Transverse colon (tissue), 4 donors: ENCODE measurements around the gene TFAM. TPM values are rescaled to one million over a fixed set of nuclear protein-coding genes. Genes with fewer than 3 reads are reported as not detected.

Source experiments
- DNase-seq: peaks from one replicate; pipeline ENCODE4 v3.0.0-alpha.2; 2019
- H3K27ac ChIP-seq, 4 donors: fragments of 200-600 bp; sonication (generic); 2 replicates each; pipeline ENCODE4 v1.5.1; 2016 to 2018; ENCODE audit warnings: inconsistent platforms in 4 of 4
- H3K27me3 ChIP-seq: fragments of 200-600 bp; sonication (generic); 2 replicates; pipeline ENCODE4 v1.5.1; 2017; ENCODE audit warnings: inconsistent platforms
- H3K36me3 ChIP-seq, 4 donors: fragments of 200-600 bp; sonication (generic); 2 replicates each; pipeline ENCODE4 v1.5.1; 2017 to 2019; ENCODE audit warnings: inconsistent platforms in 4 of 4
- H3K4me1 ChIP-seq, 4 donors: fragments of 200-600 bp; sonication (generic); 2 replicates each; pipeline ENCODE4 v1.5.1; 2017 to 2020; ENCODE audit warnings: inconsistent platforms in 4 of 4
- H3K4me3 ChIP-seq, 4 donors: fragments of 200-600 bp; sonication (generic); 1 replicate in 1 of 4; 2 replicates in 3 of 4; pipeline versions ENCODE4 v1.5.1 to v1.6.1; 2017 to 2019; ENCODE audit warnings: inconsistent platforms in 4 of 4
- H3K9me3 ChIP-seq, 2 donors: fragments of 200-600 bp; sonication (generic); 2 replicates each; pipeline ENCODE4 v1.5.1; 2017 to 2019; ENCODE audit warnings: inconsistent platforms in 2 of 2
- EP300 ChIP-seq: sonication (generic); formaldehyde crosslinking; IDR thresholded peaks from one replicate; pipeline ENCODE4 v1.6.1; 2017; ENCODE audit warnings: antibody characterized with exemption, low read depth
- POLR2A ChIP-seq: fragments of 450-650 bp; IDR thresholded peaks from one replicate; pipeline ENCODE4 v1.6.1; 2016; ENCODE audit warnings: antibody characterized with exemption, mild to moderate bottlenecking, moderate library complexity
- POLR2AphosphoS5 ChIP-seq, 3 donors: sonication (generic); formaldehyde crosslinking; IDR thresholded peaks; one replicate each; pipeline ENCODE4 v1.6.1; 2016; ENCODE audit warnings: antibody characterized with exemption in 3 of 3
- WGBS, 2 donors: methylation state at CpG; one replicate each; pipeline ENCODE4 v1.1.5; 2018; ENCODE audit warnings: low coverage in 1 of 2; 5-methylcytosine and 5-hydroxymethylcytosine counted together
- in situ Hi-C, 4 donors: fragments of 200-750 bp; cut with MboI; loops; one replicate each; pipeline versions ENCODE4 v1.15.0 to v1.15.1; 2017; ENCODE audit warnings: low sequenced_read_pairs in 3 of 4, low pct_ligation_motif_present in 1 of 4, low pct_unique_long_range_greater_than_20kb in 1 of 4
- intact Hi-C: fragments of 100-400 bp; cut with DNase I; formaldehyde crosslinking; loops from one replicate; pipeline ENCODE4 v1.15.1; 2023; ENCODE audit warnings: low total_unique reads
- total RNA-seq, 4 donors: library from RNA; depleted of rRNA; stranded (reverse); fragments of >200 nt; gene quantifications; one replicate each; pipeline ENCODE4 v1.1.0, GENCODE V29; 2016
- TF ChIP-seq, protein P1 (sequence below), 5 experiments: fragments of 200-600 bp in 3 of 5; fragments of 450-650 bp in 2 of 5; sonication (generic) in 3 of 5; IDR thresholded peaks; 1 replicate in 2 of 5; 2 replicates in 3 of 5; pipeline ENCODE4 v1.5.1; 2016 to 2017; ENCODE audit warnings: antibody characterized with exemption in 5 of 5, inconsistent platforms in 3 of 5, mild to moderate bottlenecking in 2 of 5, moderate library complexity in 1 of 5

The TFAM gene
- total RNA-seq, 4 donors from 2014 or later = 2.2 to 35.2 (median 15.9) TPM

DNA sequence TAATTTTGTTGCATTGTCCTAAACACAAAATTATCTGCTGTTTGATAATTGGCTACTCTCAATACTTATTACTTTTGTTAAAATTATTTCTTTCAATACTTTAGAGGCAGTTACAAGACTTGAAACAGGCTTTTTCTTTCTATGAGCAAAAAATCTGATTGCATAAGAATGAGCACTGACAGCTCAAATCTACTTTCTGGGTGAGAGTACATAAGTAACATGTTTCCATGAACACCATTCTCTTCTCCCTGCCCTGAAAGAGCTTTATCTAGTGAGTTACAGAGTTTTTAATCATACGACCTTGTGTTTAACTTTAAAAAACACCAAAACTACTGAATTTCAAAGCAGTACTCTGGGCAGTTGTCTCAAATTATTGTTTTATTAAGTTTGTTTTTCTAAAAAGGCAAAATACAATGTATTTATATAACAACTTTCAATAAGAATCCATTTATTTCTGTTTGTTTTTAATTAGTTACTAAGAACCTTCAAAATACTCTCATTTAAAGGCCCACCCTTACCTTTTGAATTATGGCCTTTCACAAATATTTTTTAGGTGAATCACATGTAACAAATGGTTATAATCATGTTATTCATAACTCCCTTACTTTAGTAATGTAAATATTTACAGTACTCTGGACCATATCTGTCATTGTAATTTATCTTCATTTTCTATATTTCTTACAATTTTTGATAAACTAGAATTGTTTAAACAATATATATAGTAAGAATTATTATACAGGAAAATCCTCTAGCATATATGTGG is 23.0 kb upstream of the TFAM start:
- Histone ChIP-seq H3K36me3 (peaks cover 0 to 14% (median 0%) of the 10 kb centered on the region in 4 donors), H3K4me1 (peaks cover 0 to 17% (median 10%) of the 10 kb centered on the region in 4 donors), H3K27ac (no peak overlapping the region), H3K9me3 (no peaks in the 10 kb centered on the region), H3K4me3 (no peak overlapping the region), H3K27me3 (no peaks in the 10 kb centered on the region)
- TF ChIP-seq, protein P1, sequence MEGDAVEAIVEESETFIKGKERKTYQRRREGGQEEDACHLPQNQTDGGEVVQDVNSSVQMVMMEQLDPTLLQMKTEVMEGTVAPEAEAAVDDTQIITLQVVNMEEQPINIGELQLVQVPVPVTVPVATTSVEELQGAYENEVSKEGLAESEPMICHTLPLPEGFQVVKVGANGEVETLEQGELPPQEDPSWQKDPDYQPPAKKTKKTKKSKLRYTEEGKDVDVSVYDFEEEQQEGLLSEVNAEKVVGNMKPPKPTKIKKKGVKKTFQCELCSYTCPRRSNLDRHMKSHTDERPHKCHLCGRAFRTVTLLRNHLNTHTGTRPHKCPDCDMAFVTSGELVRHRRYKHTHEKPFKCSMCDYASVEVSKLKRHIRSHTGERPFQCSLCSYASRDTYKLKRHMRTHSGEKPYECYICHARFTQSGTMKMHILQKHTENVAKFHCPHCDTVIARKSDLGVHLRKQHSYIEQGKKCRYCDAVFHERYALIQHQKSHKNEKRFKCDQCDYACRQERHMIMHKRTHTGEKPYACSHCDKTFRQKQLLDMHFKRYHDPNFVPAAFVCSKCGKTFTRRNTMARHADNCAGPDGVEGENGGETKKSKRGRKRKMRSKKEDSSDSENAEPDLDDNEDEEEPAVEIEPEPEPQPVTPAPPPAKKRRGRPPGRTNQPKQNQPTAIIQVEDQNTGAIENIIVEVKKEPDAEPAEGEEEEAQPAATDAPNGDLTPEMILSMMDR (IDR thresholded peaks at IDR 0.05) = no peak
- no peak for TF ChIP-seq EP300
- no peak for TF ChIP-seq POLR2AphosphoS5 (IDR thresholded peaks at IDR 0.05)
- TF ChIP-seq POLR2A = no peak
- intact Hi-C loops (no loop called here), in situ Hi-C loops (no loop called here)
- DNase-seq = no peak
- 96 to 100% methylated on average over 1 of the region's 1 CpG for WGBS, 2 donors

DNA sequence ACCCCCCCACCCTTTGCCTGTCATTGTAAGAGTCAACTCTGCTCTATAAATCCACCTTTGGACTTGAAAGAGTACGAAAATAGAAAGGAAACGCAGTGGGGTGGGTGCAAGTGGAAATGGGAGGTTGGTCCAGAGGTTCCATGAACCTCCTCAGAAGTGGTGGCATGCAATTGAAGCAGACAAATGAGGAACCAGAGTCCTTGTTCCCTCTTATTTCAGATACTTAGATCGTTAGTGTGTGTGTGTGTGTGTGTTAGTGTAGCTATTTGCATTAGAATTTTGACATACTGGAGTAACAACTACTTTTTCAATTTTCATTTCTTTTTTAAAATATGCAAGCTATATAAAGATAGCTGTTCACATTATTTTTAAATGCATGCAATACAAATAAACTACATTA is 18.1 kb upstream of the TFAM start:
- TF ChIP-seq, protein P1 (IDR thresholded peaks at IDR 0.05) = no peak
- TF ChIP-seq POLR2A = no peak
- no peak for TF ChIP-seq EP300
- TF ChIP-seq POLR2AphosphoS5 (IDR thresholded peaks at IDR 0.05) = no peak
- WGBS, 2 donors = 60 to 90% methylated on average over 1 to 3 of the region's 3 CpGs
- Histone ChIP-seq H3K27me3 (no peaks in the 10 kb centered on the region), H3K36me3 (peaks cover 0 to 25% (median 0%) of the 10 kb centered on the region in 4 donors), H3K4me3 (no peak overlapping the region), H3K27ac (no peak overlapping the region), H3K4me1 (no peaks in the 10 kb centered on the region), H3K9me3 (no peaks in the 10 kb centered on the region)
- intact Hi-C loops (no loop called here), in situ Hi-C loops (no loop called here)
- DNase-seq = no peak

DNA sequence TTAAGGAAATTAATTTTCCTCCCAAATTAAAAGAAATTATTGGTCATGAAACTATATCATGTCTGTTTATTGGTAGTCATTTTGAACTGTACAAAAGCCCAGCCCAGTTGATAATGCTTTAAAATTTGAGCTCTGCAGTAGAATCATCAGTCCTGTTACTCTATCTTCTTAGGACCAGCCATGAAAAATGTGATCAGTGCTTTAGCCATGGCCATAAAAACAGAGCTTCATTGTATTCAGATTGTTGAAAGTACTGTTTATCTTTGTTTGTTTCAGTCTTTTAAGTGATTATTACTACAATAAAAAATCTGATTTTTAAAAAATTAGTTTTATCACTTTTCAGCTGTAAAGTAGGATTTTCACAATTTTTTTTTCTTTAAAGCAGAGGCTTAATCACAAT is 13.7 kb upstream of the TFAM start:
- H3K36me3 ChIP-seq = peaks cover 0 to 13% (median 0%) of the 10 kb centered on the region in 4 donors
- no peak overlapping the region for H3K4me3 ChIP-seq

DNA sequence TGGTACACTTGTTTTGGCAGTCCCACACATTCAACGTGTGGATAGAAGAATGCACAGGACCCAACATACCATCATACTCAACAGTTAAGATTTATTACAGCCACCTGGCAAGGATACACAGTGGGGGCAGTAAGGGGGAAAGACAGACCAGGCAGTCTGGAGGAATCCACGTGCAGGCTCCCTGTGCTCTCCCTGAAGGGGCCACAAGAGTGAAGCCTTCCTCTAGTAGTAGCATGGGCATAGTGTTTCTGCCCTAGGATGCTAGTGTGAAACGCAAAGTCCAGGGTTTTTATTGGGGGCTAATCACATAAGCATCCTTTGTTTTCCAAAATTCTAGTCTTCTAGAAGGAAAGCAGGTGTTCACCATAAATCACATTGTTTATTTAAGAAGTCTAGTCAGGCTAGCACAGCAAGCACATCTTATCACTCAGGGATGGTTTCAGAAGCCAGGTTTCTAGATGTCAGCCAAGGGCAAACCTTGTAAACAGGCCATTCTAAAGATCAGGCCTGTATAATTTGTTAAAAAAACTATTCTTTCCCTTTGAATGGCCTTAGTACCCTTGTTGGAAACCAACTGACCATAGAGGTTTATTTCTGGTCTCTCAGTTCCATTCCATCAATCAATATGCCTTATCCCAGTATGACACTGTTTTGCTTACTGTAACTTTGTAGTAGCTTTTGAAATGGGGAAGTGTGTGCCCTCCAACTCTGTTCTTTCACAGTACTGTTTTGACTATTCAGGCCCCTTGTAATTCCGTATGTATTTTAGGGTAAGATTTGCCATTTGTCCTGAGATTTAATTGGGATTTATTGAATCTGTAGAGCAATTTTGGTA is 12.4 kb upstream of the TFAM start:
- H3K36me3 ChIP-seq = peaks cover 0 to 13% (median 0%) of the 10 kb centered on the region in 4 donors
- intact Hi-C loops (no loop called here), in situ Hi-C loops (no loop called here)
- no peaks in the 10 kb centered on the region for H3K27me3 ChIP-seq
- DNase-seq = no peak
- H3K27ac ChIP-seq = no peak overlapping the region
- TF ChIP-seq POLR2AphosphoS5 (IDR thresholded peaks at IDR 0.05) (no peak), POLR2A (no peak), EP300 (no peak)
- TF ChIP-seq, protein P1 (IDR thresholded peaks at IDR 0.05) = no peak
- H3K4me3 ChIP-seq = no peak overlapping the region
- H3K4me1 ChIP-seq = no peaks in the 10 kb centered on the region
- WGBS, 2 donors = 49 to 68% methylated on average over 2 to 4 of the region's 4 CpGs
- H3K9me3 ChIP-seq = no peaks in the 10 kb centered on the region

More for the DNA sequence above, 13.7 kb upstream of the TFAM start:
- in situ Hi-C loops (no loop called here), intact Hi-C loops (no loop called here)
- Histone ChIP-seq H3K27ac (no peak overlapping the region), H3K27me3 (no peaks in the 10 kb centered on the region), H3K9me3 (no peaks in the 10 kb centered on the region), H3K4me1 (no peaks in the 10 kb centered on the region)
- DNase-seq = no peak
- TF ChIP-seq POLR2AphosphoS5 (IDR thresholded peaks at IDR 0.05) = no peak
- TF ChIP-seq, protein P1 (IDR thresholded peaks at IDR 0.05) = no peak
- no peak for TF ChIP-seq POLR2A
- no peak for TF ChIP-seq EP300
